Right atrium auricular region (tissue), 2 donors: Measurements from ENCODE around the gene SNIP1. TPM values are rescaled to one million over a fixed set of nuclear protein-coding genes. Genes with fewer than 3 reads are reported as not detected.

Experiments
- DNase-seq: peaks from one replicate; pipeline ENCODE4 v3.0.0-alpha.2; 2019; ENCODE audit warnings: low spot score
- H3K27ac ChIP-seq, 2 donors: fragments of 200-600 bp; sonication (generic); 1 replicate in 1 of 2; 2 replicates in 1 of 2; pipeline ENCODE4 v1.5.1; 2016 to 2019
- H3K27me3 ChIP-seq, 2 donors: fragments of 200-600 bp; sonication (generic); one replicate each; pipeline versions ENCODE4 v1.5.1 to v1.6.0; 2017 to 2019
- H3K36me3 ChIP-seq: fragments of 200-600 bp; sonication (generic); one replicate; pipeline ENCODE4 v1.5.1; 2016
- H3K4me1 ChIP-seq, 2 donors: fragments of 200-600 bp; sonication (generic); one replicate each; pipeline versions ENCODE4 v1.5.1 to v1.6.0; 2017 to 2019
- H3K4me3 ChIP-seq, 2 donors: fragments of 200-600 bp; sonication (generic); 1 replicate in 1 of 2; 2 replicates in 1 of 2; pipeline ENCODE4 v1.5.1; 2017 to 2019; ENCODE audit warnings: mild to moderate bottlenecking in 1 of 2, moderate library complexity in 1 of 2
- H3K9me3 ChIP-seq, 2 donors: fragments of 200-600 bp; sonication (generic); one replicate each; pipeline ENCODE4 v1.5.1; 2019
- total RNA-seq, 2 donors: library from RNA; depleted of rRNA; stranded (reverse); fragments of >200 nt; gene quantifications; one replicate each; pipeline ENCODE4 v1.1.0, GENCODE V29; 2016
- TF ChIP-seq, protein P1 (sequence below), 2 donors: fragments of 200-600 bp; sonication (generic); IDR thresholded peaks; one replicate each; pipeline ENCODE4 v1.5.1; 2019; ENCODE audit warnings: antibody characterized with exemption in 2 of 2

Gene SNIP1
- total RNA-seq, 2 donors from 2014 or later = 4.4 to 12.0 TPM

DNA sequence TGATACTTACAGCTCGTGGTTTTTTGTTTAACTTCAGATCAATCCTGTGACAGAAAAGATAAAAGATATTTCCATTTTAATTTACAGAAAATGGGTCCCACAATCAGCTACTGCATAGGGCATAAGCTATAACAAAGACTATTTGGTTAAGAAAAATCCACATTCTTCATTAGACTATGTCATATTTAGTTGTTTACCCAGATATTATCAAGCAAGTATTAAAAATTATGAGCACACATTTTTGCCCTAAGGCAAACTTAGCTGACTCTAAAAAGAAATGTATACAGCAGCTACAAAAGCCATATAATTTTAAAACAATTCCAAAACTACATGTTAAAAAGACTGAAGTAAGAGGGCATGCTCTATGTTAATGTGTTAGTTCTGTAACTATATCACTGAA lies 58.2 kb downstream of the SNIP1 start:
- Histone ChIP-seq H3K27me3 (no peaks in the 10 kb centered on the region), H3K4me1 (peaks cover 0 to 11% of the 10 kb centered on the region in 2 donors), H3K9me3 (no peaks in the 10 kb centered on the region), H3K36me3 (peaks cover 7% of the 10 kb centered on the region), H3K4me3 (no peak overlapping the region), H3K27ac (no peak overlapping the region)
- TF ChIP-seq, protein P1, sequence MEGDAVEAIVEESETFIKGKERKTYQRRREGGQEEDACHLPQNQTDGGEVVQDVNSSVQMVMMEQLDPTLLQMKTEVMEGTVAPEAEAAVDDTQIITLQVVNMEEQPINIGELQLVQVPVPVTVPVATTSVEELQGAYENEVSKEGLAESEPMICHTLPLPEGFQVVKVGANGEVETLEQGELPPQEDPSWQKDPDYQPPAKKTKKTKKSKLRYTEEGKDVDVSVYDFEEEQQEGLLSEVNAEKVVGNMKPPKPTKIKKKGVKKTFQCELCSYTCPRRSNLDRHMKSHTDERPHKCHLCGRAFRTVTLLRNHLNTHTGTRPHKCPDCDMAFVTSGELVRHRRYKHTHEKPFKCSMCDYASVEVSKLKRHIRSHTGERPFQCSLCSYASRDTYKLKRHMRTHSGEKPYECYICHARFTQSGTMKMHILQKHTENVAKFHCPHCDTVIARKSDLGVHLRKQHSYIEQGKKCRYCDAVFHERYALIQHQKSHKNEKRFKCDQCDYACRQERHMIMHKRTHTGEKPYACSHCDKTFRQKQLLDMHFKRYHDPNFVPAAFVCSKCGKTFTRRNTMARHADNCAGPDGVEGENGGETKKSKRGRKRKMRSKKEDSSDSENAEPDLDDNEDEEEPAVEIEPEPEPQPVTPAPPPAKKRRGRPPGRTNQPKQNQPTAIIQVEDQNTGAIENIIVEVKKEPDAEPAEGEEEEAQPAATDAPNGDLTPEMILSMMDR (IDR thresholded peaks at IDR 0.05) = no peak
- DNase-seq = no peak

GRCh38 chr1:37493336-37494098 lies 60.6 kb downstream of the SNIP1 start:
- Histone ChIP-seq H3K4me3 (no peak overlapping the region), H3K36me3 (peaks cover 12% of the 10 kb centered on the region), H3K27me3 (no peaks in the 10 kb centered on the region), H3K27ac (no peak overlapping the region), H3K4me1 (no peaks in the 10 kb centered on the region), H3K9me3 (no peaks in the 10 kb centered on the region)
- TF ChIP-seq, protein P1 (IDR thresholded peaks at IDR 0.05) = no peak
- no peak for DNase-seq

DNA sequence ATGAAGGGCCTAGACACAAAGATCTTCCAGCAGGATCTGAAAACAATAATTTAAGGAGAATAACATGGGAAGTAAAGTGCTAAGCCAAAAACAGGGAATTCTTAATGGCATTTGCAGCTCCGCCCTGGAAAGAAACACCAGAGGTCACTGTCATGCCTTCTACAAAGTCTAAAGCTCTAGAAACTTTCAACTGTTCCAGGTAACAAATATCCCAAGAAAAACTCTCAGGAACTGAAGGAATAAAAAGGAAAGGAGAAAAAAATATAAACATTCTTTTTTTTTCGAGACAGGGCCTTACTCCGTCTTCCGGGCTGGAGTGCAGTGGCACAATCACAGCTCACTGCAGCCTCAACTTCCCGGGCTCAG lies 66.5 kb downstream of the SNIP1 start:
- DNase-seq = no peak
- TF ChIP-seq, protein P1 (IDR thresholded peaks at IDR 0.05) = peak in 1 of 2 donors; percentile 18
- H3K27ac ChIP-seq = peak overlapping the region; percentile 73 to 83
- H3K27me3 ChIP-seq = no peaks in the 10 kb centered on the region
- no peak overlapping the region for H3K4me3 ChIP-seq
- H3K4me1 ChIP-seq = peaks cover 0 to 37% of the 10 kb centered on the region in 2 donors
- no peaks in the 10 kb centered on the region for H3K9me3 ChIP-seq
- peaks cover 29% of the 10 kb centered on the region for H3K36me3 ChIP-seq

- peaks cover 0 to 37% of the 10 kb centered on the region in 2 donors for H3K4me1 ChIP-seq
- TF ChIP-seq, protein P1 (IDR thresholded peaks at IDR 0.05) = peak; percentile 98 to 99
- H3K9me3 ChIP-seq = no peaks in the 10 kb centered on the region
- H3K27me3 ChIP-seq = no peaks in the 10 kb centered on the region
- DNase-seq = peak; percentile 90
- peak overlapping the region; percentile 73 to 83 for H3K27ac ChIP-seq
- peaks cover 36% of the 10 kb centered on the region for H3K36me3 ChIP-seq
- H3K4me3 ChIP-seq = no peak overlapping the region
Measured at GRCh38 chr1:37486680-37487618, 67.1 kb downstream of the SNIP1 start.

- TF ChIP-seq, protein P1 (IDR thresholded peaks at IDR 0.05) = no peak
- no peaks in the 10 kb centered on the region for H3K27me3 ChIP-seq
- H3K9me3 ChIP-seq = no peaks in the 10 kb centered on the region
- no peak overlapping the region for H3K4me3 ChIP-seq
- peak; percentile 52 for DNase-seq
- H3K36me3 ChIP-seq = peaks cover 41% of the 10 kb centered on the region
- H3K4me1 ChIP-seq = peaks cover 0 to 37% of the 10 kb centered on the region in 2 donors
- peak overlapping the region; percentile 73 to 83 for H3K27ac ChIP-seq
Measured at GRCh38 chr1:37485902-37486679, 68.0 kb downstream of the SNIP1 start.
